ENCODE results near the gene KCNJ9. TPM values are rescaled to one million over a fixed set of nuclear protein-coding genes. Genes with fewer than 3 reads are reported as not detected.

KCNJ9 gene
- polyA plus RNA-seq, 1 donor from 2014 or later: 8.0 TPM

- H4K20me1 ChIP-seq (ENCODE audit: insufficient read depth): no peaks in the 10 kb centered on the region
- no peaks in the 10 kb centered on the region for H3K79me2 ChIP-seq (replicated peaks; ENCODE audit: insufficient read depth, low read length)
- no peaks in the 10 kb centered on the region for H3F3A ChIP-seq (ENCODE audit: insufficient read depth, low read length, poor library complexity, severe bottlenecking)
- H2AFZ ChIP-seq (ENCODE audit: low read depth, low read length): no peak overlapping the region
- no peaks in the 10 kb centered on the region for H3K27me3 ChIP-seq (ENCODE audit: insufficient read depth, low read depth, low read length)
- H3K9me3 ChIP-seq (ENCODE audit: low read length): no peaks in the 10 kb centered on the region
- H3K4me3 ChIP-seq (ENCODE audit: low read length): no peak overlapping the region
- no peaks in the 10 kb centered on the region for H3K9me2 ChIP-seq (ENCODE audit: insufficient read depth, low read length)
- TF ChIP-seq CTCF (IDR thresholded peaks at IDR 0.05; ENCODE audit: poor library complexity, severe bottlenecking) (no peak), TAF1 (IDR thresholded peaks at IDR 0.05; ENCODE audit: low read depth) (no peak), SMC3 (conservative IDR thresholded peaks at IDR 0.05; ENCODE audit: poor library complexity) (no peak), EZH2 (IDR thresholded peaks at IDR 0.05; ENCODE audit: borderline replicate concordance, insufficient read depth, low read length, poor library complexity, severe bottlenecking) (no peak), REST (IDR thresholded peaks at IDR 0.05; ENCODE audit: borderline replicate concordance) (no peak), EP300 (conservative IDR thresholded peaks at IDR 0.05; ENCODE audit: poor library complexity, severe bottlenecking) (no peak), MXI1 (conservative IDR thresholded peaks at IDR 0.05; ENCODE audit: poor library complexity, severe bottlenecking) (no peak), POLR2AphosphoS5 (IDR thresholded peaks at IDR 0.05) (no peak), RAD21 (conservative IDR thresholded peaks at IDR 0.05) (no peak)
- no peak overlapping the region for H3K27ac ChIP-seq (ENCODE audit: low read length)
- no peak overlapping the region for H3K4me2 ChIP-seq (ENCODE audit: low read length)
- no peak overlapping the region for H3K9ac ChIP-seq (ENCODE audit: low read length)
- H3K36me3 ChIP-seq (ENCODE audit: insufficient read depth, low read length): no peaks in the 10 kb centered on the region
Observed at GRCh38 chr1:160129558-160129957, 48.2 kb downstream of the KCNJ9 start.

- Histone ChIP-seq H3K4me2 (ENCODE audit: low read length) (no peak overlapping the region), H2AFZ (ENCODE audit: low read depth, low read length) (no peak overlapping the region), H3K9me3 (ENCODE audit: low read length) (no peaks in the 10 kb centered on the region), H3K4me3 (ENCODE audit: low read length) (no peak overlapping the region), H3K79me2 (replicated peaks; ENCODE audit: insufficient read depth, low read length) (no peaks in the 10 kb centered on the region), H3K36me3 (ENCODE audit: insufficient read depth, low read length) (no peaks in the 10 kb centered on the region), H4K20me1 (ENCODE audit: insufficient read depth) (no peaks in the 10 kb centered on the region), H3K27me3 (ENCODE audit: insufficient read depth, low read depth, low read length) (no peaks in the 10 kb centered on the region), H3K9me2 (ENCODE audit: insufficient read depth, low read length) (no peaks in the 10 kb centered on the region), H3K9ac (ENCODE audit: low read length) (no peak overlapping the region), H3F3A (ENCODE audit: insufficient read depth, low read length, poor library complexity, severe bottlenecking) (no peaks in the 10 kb centered on the region), H3K27ac (ENCODE audit: low read length) (no peak overlapping the region)
- no peak for TF ChIP-seq POLR2AphosphoS5 (IDR thresholded peaks at IDR 0.05)
- TF ChIP-seq EP300 (conservative IDR thresholded peaks at IDR 0.05; ENCODE audit: poor library complexity, severe bottlenecking): no peak
- no peak for TF ChIP-seq MXI1 (conservative IDR thresholded peaks at IDR 0.05; ENCODE audit: poor library complexity, severe bottlenecking)
- TF ChIP-seq TAF1 (IDR thresholded peaks at IDR 0.05; ENCODE audit: low read depth): no peak
- no peak for TF ChIP-seq CTCF (IDR thresholded peaks at IDR 0.05; ENCODE audit: poor library complexity, severe bottlenecking)
Observed at GRCh38 chr1:160129966-160130365, 48.6 kb downstream of the KCNJ9 start.

Measured in neural cell (in vitro differentiated cells).